TTC549 (cell line): Measurements from ENCODE around the gene TMPRSS2.
"Not testable (repeated sequence)": the region's sequence is repeated elsewhere in the genome, so short reads cannot be mapped to it uniquely, and the experiment has no call there.

ENCODE experiments used
- FAIRE-seq: peaks from 2 replicates; lab custom pipeline; 2012; peaks lifted over from hg19 to GRCh38; lab: Jason Lieb, UNC

TMPRSS2 gene

GRCh38 chr21:41425954-41426675 lies 81.8 kb downstream of the TMPRSS2 start, which contains the start of gene MX1:
TSS of gene MX1 (plus strand) at chr21:41426239. CDS start at chr21:41432071, 5,832 bp downstream.
- FAIRE-seq, result no peak

DNA sequence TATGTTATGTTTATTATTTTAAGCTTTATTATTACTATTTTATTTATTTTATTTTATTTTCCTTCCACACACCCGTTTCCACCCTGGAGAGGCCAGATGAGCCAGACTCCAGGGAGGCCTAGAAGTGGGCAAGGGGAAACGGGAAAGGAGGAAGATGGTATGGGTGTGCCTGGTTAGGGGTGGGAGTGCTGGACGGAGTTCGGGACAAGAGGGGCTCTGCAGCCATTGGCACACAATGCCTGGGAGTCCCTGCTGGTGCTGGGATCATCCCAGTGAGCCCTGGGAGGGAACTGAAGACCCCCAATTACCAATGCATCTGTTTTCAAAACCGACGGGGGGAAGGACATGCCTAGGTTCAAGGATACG lies 82.4 kb downstream of the TMPRSS2 start:
- FAIRE-seq, result no peak

DNA sequence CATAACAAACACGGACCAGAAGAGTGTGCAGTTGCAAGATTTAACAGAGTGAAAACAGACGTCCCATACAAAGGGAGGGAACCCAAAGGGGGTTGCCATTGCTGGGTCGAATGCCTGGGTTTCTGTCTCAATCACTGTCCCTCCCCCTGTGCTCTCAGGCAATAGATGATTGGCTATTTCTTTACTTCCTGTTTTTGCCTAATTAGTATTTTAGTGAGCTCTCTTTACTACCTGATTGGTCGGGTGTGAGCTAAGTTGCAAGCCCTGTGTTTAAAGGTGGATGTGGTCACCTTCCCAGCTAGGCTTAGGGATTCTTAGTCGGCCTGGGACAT lies 84.7 kb downstream of the TMPRSS2 start:
- not testable (repeated sequence) for FAIRE-seq

DNA sequence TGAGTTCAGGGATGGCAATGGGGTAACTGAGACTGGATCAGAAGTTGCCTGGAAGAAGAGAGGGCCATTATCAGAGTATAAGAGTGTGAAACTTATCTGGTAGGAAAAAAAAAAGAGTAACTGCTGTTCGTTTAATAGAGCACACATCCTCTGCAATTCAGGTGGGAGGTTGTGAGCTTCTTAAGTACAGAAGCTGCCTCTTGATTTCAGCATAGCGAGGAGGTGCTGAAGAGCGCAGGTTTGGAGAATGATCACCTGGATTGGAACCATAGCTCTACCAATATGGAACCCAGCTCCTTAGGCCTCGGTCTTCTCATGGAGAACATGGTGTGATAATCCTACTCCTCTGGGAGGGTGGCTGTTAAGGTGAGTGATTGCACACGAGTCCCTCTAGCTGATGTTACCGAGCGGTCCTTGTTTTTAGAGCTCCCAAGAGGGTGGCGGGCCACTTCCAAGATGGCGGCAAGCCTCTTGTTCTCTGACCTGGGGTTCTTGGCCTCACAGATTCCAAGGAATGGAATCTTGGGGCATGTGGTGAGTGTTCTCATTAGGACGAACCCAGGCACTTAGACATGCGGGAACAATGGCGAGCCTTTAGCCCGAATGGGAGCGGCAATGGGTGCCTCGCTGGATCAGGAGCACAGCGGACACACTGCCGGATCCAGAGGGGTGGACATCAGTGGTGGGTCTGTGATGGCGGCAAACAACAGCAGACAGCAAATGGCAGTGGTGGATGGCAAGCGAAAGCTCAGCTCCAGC lies 85.2 kb downstream of the TMPRSS2 start:
- no peak for FAIRE-seq

DNA sequence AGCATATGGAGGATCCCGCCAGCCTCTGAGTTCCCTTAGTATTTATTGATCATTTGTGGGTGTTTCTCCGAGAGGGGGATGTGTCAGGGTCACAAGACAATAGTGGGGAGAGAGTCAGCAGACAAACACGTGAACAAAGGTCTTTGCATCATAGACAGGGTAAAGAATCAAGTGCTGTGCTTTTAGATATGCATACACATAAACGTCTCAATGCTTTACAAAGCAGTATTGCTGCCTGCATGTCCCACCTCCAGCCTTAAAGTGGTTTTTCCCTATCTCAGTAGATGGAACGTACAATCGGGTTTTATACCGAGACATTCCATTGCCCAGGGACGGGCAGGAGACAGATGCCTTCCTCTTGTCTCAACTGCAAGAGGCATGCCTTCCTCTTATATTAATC lies 87.0 kb downstream of the TMPRSS2 start:
- FAIRE-seq, result not testable (repeated sequence)

DNA sequence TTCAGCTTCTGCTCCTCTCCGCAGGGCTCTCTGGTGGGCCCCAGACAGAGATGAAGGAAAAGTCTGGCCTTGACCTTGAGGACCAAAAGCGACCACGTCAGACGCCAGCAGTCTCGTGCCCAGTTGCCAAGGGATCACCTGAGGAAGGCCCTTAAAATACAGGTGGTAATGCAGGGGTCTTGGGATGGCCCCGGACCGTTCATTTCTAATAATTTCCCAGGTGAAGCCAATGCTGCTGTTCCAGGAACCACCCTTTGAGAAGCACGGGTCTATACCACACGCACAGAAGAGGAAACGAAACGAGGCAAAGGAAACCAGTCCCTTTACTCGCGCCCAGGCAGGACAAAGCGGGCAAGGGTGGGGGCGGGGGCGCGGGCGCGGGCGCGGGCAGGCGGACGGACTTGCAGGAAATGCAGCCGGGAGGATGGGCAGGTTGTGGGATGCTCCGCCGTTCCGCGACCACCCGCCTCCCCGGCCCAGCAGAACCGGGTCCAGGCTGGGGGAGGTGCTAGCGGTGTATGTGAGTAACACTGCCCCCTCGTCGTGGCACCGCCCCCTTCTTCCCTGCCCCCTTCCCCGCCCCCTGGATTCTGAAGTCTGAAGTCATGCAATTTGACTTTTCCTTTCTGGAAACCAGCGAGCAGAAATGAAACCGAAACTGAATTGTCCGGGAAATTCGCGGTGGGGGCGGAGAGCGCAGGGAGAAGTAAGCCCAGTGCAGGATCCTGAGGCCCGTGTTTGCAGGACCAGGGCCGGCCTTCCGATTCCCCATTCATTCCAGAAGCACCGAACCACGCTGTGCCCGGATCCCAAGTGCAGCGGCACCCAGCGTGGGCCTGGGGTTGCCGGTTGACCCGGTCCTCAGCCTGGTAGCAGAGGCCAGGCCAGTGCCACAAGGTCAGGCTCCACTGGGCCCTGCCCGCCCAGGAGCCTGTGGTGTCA lies 87.8 kb downstream of the TMPRSS2 start:
- no peak for FAIRE-seq

DNA sequence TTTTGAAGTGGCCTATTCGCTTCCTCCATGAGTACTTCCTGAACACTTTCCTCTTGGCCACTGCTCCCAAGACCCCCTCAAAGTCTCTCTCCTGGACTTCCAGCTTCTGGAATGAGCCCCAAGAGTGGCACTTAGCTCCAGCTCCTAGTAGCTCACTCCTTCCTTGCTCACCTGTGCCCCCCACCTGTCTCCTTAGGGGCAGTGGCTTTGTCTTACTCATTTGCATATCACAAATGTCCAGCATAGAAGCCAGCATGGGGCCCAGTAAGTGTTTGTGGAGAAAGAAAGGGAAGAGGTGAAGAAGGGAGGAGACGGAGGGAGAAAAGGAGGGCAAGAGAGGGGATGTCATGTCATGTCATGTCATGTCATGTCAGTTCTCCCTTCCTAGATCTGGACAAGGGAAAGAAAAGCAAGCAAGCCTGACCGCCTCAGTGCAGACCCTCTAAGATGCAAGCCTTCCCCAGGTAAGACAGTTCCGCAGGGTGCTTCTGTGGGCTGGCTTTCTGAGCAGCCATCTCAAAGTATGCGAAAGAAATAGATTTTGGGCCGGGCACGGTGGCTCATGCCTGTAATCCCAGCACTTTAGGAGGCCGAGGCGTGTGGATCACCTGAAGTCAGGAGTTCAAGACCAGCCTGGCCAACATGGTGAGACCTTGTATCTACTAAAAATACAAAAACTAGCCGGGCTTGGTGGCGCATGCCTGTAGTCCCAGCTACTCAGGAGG lies 88.8 kb downstream of the TMPRSS2 start:
- FAIRE-seq, result no peak

DNA sequence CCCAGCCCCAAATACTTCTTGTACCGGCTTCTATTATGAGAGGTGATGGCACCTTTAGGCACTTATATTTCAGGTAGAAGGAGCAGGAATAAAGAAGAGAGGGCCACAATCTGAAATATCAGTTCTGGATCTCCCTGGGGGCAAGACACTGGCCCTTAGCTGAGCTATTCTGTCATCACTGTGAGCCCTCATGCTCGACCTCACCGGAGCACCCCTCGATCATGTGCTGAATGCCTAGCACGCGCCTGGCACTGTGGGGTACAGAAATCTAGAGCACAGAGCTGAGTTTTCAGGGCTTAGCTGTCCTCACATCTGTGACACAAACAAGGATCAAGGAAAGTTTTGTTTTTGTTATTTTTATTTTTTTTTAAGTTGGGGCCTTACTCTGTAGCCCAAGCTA lies 89.6 kb downstream of the TMPRSS2 start:
- no peak for FAIRE-seq

- FAIRE-seq, result not testable (repeated sequence)
Observed at GRCh38 chr21:41417505-41417904, 90.5 kb downstream of the TMPRSS2 start.
